SU-DHL-6 (cell line): ENCODE data around the gene SPINT2.

ENCODE experiments used
- EZH2phosphoT487 ChIP-seq: fragments of 200-600 bp; sonication (generic), shearing (Covaris generic); conservative IDR thresholded peaks from 2 replicates; pipeline ENCODE4 v1.6.1; 2018; ENCODE audit warnings: mild to moderate bottlenecking, antibody characterized with exemption, low read length, moderate library complexity, mixed read lengths
- TF ChIP-seq, protein P1 (sequence below): fragments of 200-600 bp; sonication (generic); IDR thresholded peaks from one replicate; pipeline ENCODE4 v1.5.1; 2017; ENCODE audit warnings: antibody characterized with exemption, mild to moderate bottlenecking, low read length, moderate library complexity; ENCODE audit not compliant: insufficient read depth, poor library complexity, severe bottlenecking

DNA sequence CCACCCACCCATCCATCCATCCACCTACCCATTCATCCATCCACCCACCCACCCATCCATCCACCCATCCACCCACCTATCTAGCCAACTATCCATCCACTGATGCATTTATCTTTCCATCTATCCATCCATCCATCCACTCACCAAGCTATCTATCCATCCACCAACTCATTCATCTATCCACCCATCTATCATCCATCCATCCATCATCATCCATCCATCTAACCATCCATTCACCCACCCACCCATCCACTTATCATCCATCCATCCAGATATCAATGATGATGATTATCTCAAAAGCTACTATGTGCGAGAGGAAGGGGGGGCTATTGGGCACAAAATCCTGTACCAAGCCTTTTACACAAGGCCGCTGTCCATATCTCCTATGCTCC lies 45.9 kb downstream of the SPINT2 start:
- TF ChIP-seq, protein P1, sequence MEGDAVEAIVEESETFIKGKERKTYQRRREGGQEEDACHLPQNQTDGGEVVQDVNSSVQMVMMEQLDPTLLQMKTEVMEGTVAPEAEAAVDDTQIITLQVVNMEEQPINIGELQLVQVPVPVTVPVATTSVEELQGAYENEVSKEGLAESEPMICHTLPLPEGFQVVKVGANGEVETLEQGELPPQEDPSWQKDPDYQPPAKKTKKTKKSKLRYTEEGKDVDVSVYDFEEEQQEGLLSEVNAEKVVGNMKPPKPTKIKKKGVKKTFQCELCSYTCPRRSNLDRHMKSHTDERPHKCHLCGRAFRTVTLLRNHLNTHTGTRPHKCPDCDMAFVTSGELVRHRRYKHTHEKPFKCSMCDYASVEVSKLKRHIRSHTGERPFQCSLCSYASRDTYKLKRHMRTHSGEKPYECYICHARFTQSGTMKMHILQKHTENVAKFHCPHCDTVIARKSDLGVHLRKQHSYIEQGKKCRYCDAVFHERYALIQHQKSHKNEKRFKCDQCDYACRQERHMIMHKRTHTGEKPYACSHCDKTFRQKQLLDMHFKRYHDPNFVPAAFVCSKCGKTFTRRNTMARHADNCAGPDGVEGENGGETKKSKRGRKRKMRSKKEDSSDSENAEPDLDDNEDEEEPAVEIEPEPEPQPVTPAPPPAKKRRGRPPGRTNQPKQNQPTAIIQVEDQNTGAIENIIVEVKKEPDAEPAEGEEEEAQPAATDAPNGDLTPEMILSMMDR = no peak
- no peak for TF ChIP-seq EZH2phosphoT487
